Breast epithelium (tissue), 3 donors: ENCODE measurements around the gene RAP2A.

Experiments
- POLR2A ChIP-seq: fragments of 450-650 bp; IDR thresholded peaks from one replicate; pipeline ENCODE4 v1.6.1; 2016; ENCODE audit warnings: antibody characterized with exemption, mild to moderate bottlenecking, moderate library complexity
- TF ChIP-seq, protein P1 (sequence below), 3 donors: fragments of 450-650 bp; IDR thresholded peaks; one replicate each; pipeline ENCODE4 v1.5.1; 2016 to 2017; ENCODE audit warnings: antibody characterized with exemption in 3 of 3, mild to moderate bottlenecking in 3 of 3, moderate library complexity in 3 of 3

DNA sequence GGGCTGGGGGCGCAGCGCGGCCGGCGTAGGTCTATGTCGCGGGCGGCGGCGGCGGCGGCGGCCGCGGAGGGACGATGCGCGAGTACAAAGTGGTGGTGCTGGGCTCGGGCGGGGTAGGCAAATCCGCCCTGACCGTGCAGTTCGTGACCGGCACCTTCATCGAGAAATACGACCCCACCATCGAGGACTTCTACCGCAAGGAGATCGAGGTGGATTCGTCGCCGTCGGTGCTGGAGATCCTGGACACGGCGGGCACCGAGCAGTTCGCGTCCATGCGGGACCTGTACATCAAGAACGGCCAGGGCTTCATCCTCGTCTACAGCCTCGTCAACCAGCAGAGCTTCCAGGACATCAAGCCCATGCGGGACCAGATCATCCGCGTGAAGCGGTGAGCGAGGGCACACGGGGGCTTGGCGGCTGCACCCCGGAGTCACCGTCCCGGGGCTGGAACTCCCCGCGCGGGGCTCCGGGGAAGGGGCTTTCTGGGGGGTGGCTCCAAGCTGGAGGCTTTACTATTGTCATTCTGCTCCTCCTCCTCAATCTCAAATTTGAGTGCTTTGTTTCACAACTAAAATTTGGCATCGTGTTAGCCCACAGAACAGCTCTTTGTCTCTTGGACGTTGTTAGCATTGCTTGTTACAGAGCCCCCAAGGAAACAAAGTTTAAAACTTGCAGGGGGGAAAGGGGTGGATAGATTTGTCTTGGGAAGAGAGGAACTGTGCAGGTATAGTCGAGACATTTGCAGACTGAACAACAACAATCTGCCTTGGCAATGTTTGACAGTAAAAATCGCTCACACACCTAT is 630 bp downstream of the RAP2A start:
- TF ChIP-seq, protein P1, sequence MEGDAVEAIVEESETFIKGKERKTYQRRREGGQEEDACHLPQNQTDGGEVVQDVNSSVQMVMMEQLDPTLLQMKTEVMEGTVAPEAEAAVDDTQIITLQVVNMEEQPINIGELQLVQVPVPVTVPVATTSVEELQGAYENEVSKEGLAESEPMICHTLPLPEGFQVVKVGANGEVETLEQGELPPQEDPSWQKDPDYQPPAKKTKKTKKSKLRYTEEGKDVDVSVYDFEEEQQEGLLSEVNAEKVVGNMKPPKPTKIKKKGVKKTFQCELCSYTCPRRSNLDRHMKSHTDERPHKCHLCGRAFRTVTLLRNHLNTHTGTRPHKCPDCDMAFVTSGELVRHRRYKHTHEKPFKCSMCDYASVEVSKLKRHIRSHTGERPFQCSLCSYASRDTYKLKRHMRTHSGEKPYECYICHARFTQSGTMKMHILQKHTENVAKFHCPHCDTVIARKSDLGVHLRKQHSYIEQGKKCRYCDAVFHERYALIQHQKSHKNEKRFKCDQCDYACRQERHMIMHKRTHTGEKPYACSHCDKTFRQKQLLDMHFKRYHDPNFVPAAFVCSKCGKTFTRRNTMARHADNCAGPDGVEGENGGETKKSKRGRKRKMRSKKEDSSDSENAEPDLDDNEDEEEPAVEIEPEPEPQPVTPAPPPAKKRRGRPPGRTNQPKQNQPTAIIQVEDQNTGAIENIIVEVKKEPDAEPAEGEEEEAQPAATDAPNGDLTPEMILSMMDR (IDR thresholded peaks at IDR 0.05), result no peak
- TF ChIP-seq POLR2A, result no peak
